HepG2 (cell line): ENCODE results near the gene PAN2. TPM values are rescaled to one million over a fixed set of nuclear protein-coding genes. Genes with fewer than 3 reads are reported as not detected.

Source experiments
- IRF1 ChIP-seq: sonication (generic); formaldehyde crosslinking; IDR thresholded peaks from 2 replicates; pipeline ENCODE4 v1.4.0; 2020; ENCODE audit warnings: low read depth, mild to moderate bottlenecking, missing genetic modification reagents
- ZNF121 ChIP-seq: sonication (generic); formaldehyde crosslinking; IDR thresholded peaks from 2 replicates; pipeline ENCODE4 v1.5.0; 2020; ENCODE audit warnings: mild to moderate bottlenecking, missing genetic modification reagents
- polyA plus RNA-seq, 8 experiments: library from polyadenylated mRNA; depleted of rRNA in 3 of 8; stranded (reverse) in 7 of 8; unstranded in 1 of 8; fragments of >200 nt; fragmentation: Illumina TruSeq in 4 of 8; extraction: Trizol in 4 of 8; gene quantifications; 2 replicates each; pipeline versions ENCODE4 v1.2.1 to v1.2.3, GENCODE V29; 2011 to 2016; ENCODE audit warnings: low read depth in 4 of 8, missing spikeins in 1 of 8, mixed read lengths in 1 of 8; ENCODE audit not compliant: insufficient read depth in 1 of 8
- total RNA-seq, 5 experiments: library from RNA; depleted of rRNA; stranded (reverse); fragments of >200 nt; fragmentation: Illumina TruSeq; extraction: Trizol; gene quantifications; 2 replicates each; pipeline ENCODE4 v1.2.3, GENCODE V29; 2016; ENCODE audit warnings: low read depth in 1 of 5
- TF ChIP-seq, protein P1 (sequence below): sonication (generic); formaldehyde crosslinking; IDR thresholded peaks from 2 replicates; pipeline ENCODE4 v1.5.0; 2020; ENCODE audit warnings: mild to moderate bottlenecking, missing genetic modification reagents
- TF ChIP-seq, protein P2 (sequence below): sonication (generic); formaldehyde crosslinking; IDR thresholded peaks from 2 replicates; pipeline ENCODE4 v1.8.1; 2023; ENCODE audit warnings: mild to moderate bottlenecking, missing genetic modification reagents
- TF ChIP-seq, protein P3 (sequence below): sonication (generic); formaldehyde crosslinking; IDR thresholded peaks from 2 replicates; pipeline ENCODE4 v1.8.0; 2022; ENCODE audit warnings: missing genetic modification reagents, low read depth, mild to moderate bottlenecking, borderline replicate concordance

The PAN2 gene
- total and polyA plus RNA-seq, 2 of the 13 experiments (the other 11 are each of a cell fraction or from before 2014, with no cell fraction given) = 27.2 to 61.1 TPM

DNA sequence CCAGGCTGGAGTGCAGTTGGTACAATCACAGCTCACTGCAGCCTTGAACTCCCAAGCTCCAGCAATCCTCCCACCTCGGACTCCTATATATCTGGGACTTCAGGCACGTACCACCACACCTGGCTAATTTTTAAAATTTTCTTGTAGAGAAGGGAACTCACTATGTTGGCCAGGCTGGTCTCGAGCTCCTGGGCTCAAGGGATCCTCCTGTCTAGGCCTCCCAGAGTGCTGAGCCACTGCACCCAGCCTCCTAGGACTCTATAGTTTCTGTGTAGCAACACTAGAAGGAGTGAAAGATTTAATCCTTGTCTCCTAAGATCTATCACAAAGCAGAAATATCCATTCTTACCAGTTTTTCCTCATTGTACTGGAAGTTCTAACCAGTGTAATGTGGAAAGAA lies 33.1 kb upstream of the PAN2 start (continued):
- TF ChIP-seq IRF1 (CRISPR knock-in tag) = no peak
- TF ChIP-seq, protein P1, sequence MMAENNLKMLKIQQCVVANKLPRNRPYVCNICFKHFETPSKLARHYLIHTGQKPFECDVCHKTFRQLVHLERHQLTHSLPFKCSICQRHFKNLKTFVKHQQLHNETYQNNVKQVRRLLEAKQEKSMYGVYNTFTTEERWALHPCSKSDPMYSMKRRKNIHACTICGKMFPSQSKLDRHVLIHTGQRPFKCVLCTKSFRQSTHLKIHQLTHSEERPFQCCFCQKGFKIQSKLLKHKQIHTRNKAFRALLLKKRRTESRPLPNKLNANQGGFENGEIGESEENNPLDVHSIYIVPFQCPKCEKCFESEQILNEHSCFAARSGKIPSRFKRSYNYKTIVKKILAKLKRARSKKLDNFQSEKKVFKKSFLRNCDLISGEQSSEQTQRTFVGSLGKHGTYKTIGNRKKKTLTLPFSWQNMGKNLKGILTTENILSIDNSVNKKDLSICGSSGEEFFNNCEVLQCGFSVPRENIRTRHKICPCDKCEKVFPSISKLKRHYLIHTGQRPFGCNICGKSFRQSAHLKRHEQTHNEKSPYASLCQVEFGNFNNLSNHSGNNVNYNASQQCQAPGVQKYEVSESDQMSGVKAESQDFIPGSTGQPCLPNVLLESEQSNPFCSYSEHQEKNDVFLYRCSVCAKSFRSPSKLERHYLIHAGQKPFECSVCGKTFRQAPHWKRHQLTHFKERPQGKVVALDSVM = peak; percentile 55; the same call in 1 of the 2 replicates
- TF ChIP-seq, protein P2, sequence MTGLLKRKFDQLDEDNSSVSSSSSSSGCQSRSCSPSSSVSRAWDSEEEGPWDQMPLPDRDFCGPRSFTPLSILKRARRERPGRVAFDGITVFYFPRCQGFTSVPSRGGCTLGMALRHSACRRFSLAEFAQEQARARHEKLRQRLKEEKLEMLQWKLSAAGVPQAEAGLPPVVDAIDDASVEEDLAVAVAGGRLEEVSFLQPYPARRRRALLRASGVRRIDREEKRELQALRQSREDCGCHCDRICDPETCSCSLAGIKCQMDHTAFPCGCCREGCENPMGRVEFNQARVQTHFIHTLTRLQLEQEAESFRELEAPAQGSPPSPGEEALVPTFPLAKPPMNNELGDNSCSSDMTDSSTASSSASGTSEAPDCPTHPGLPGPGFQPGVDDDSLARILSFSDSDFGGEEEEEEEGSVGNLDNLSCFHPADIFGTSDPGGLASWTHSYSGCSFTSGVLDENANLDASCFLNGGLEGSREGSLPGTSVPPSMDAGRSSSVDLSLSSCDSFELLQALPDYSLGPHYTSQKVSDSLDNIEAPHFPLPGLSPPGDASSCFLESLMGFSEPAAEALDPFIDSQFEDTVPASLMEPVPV = no peak
- TF ChIP-seq, protein P3, sequence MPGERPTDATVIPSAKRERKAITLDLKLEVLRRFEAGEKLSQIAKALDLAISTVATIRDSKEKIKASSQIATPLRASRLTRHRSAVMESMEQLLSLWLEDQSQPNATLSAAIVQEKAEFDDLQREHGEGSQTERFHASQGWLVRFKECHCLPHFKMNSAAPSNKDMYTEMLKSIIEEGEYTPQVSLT (CRISPR knock-in tag) = no peak
- TF ChIP-seq ZNF121 (CRISPR knock-in tag) = peak; percentile 52; the same call in 1 of the 2 replicates
- TF ChIP-seq, all 625 proteins: peak for 2
